Hepatocyte (in vitro differentiated cells): ENCODE results near the gene MEF2C. TPM values are rescaled to one million over a fixed set of nuclear protein-coding genes. Genes with fewer than 3 reads are reported as not detected.
A peak's percentile ranks its signal among the peaks of the same experiment; 100 is the strongest.

ENCODE experiments used
- DNase-seq: peaks from one replicate; pipeline ENCODE4 v3.0.0-alpha.2; 2016; ENCODE audit warnings: low spot score
- H2AFZ ChIP-seq: fragments of 200-600 bp; sonication (generic); 2 replicates; pipeline ENCODE4 v1.6.0; 2016; ENCODE audit warnings: antibody characterized with exemption, mild to moderate bottlenecking
- H3K27ac ChIP-seq: fragments of 200-600 bp; sonication (generic); 2 replicates; pipeline ENCODE4 v1.5.1; 2016; ENCODE audit warnings: mild to moderate bottlenecking
- H3K27me3 ChIP-seq: fragments of 200-600 bp; sonication (generic); 2 replicates; pipeline ENCODE4 v1.6.1; 2016
- H3K36me3 ChIP-seq: fragments of 200-600 bp; sonication (generic); replicated peaks from 2 replicates; pipeline ENCODE4 v1.5.1; 2016; ENCODE audit warnings: low read depth; ENCODE audit not compliant: insufficient read depth
- H3K4me1 ChIP-seq: fragments of 200-600 bp; sonication (generic); 2 replicates; pipeline ENCODE4 v1.5.1; 2016; ENCODE audit warnings: mild to moderate bottlenecking, moderate library complexity; ENCODE audit not compliant: insufficient read depth
- H3K4me2 ChIP-seq: fragments of 200-600 bp; sonication (generic); 2 replicates; pipeline ENCODE4 v1.6.0; 2016
- H3K4me3 ChIP-seq: fragments of 200-600 bp; sonication (generic); 2 replicates; pipeline ENCODE4 v1.5.1; 2016; ENCODE audit warnings: mild to moderate bottlenecking
- H3K79me2 ChIP-seq: fragments of 200-600 bp; sonication (generic); 2 replicates; pipeline ENCODE4 v1.6.0; 2017; ENCODE audit warnings: mild to moderate bottlenecking
- H3K9me2 ChIP-seq: fragments of 200-600 bp; sonication (generic); replicated peaks from 2 replicates; pipeline ENCODE4 v1.6.0; 2017; ENCODE audit warnings: mild to moderate bottlenecking; ENCODE audit not compliant: insufficient read depth
- H3K9me3 ChIP-seq: fragments of 200-600 bp; sonication (generic); 2 replicates; pipeline ENCODE4 v1.5.1; 2016; ENCODE audit warnings: low read depth, mild to moderate bottlenecking
- H4K20me1 ChIP-seq: fragments of 200-600 bp; sonication (generic); 2 replicates; pipeline ENCODE4 v1.6.0; 2016; ENCODE audit warnings: mild to moderate bottlenecking; ENCODE audit not compliant: insufficient read depth, poor library complexity, severe bottlenecking
- CTCF ChIP-seq: fragments of 200-600 bp; sonication (generic); IDR thresholded peaks from 2 replicates; pipeline ENCODE4 v1.5.1; 2016; ENCODE audit warnings: antibody characterized with exemption, mild to moderate bottlenecking; ENCODE audit not compliant: poor library complexity
- EZH2 ChIP-seq: fragments of 200-600 bp; sonication (generic); IDR thresholded peaks from 2 replicates; pipeline ENCODE4 v1.6.1; 2016; ENCODE audit warnings: antibody characterized with exemption, mild to moderate bottlenecking, borderline replicate concordance
- EZH2phosphoT487 ChIP-seq: fragments of 200-600 bp; sonication (generic); IDR thresholded peaks from one replicate; pipeline ENCODE4 v1.6.1; 2018; ENCODE audit warnings: antibody characterized with exemption, mild to moderate bottlenecking, low read depth, moderate library complexity; ENCODE audit not compliant: unreplicated experiment, severe bottlenecking
- WGBS: methylation state at CpG from one replicate; pipeline ENCODE4 v1.1.6; 2016; ENCODE audit warnings: low lambda C conversion rate; ENCODE audit errors: missing lambda C conversion rate; 5-methylcytosine and 5-hydroxymethylcytosine counted together
- polyA plus RNA-seq: library from polyadenylated mRNA; unstranded; fragments of >200 nt; fragmentation: Nextera tagmentation; extraction: Ambion mirVana; gene quantifications from 2 replicates; pipeline ENCODE4 v1.2.1, GENCODE V29; 2016
- total RNA-seq: library from RNA; depleted of rRNA; stranded (reverse); fragments of >200 nt; gene quantifications from 2 replicates; pipeline ENCODE4 v1.2.3, GENCODE V29; 2014

Gene MEF2C
- total and polyA plus RNA-seq, 2 experiments from 2014 or later = 5.9 to 14.6 TPM

GRCh38 chr5:88836195-88836838 lies 46.7 kb downstream of the MEF2C start:
- 46% methylated on average over 5 of the region's 5 CpGs for WGBS
- Histone ChIP-seq H3K27me3 (no peaks in the 10 kb centered on the region), H3K4me2 (peak overlapping the region; percentile 51), H3K4me3 (no peak overlapping the region), H3K79me2 (no peaks in the 10 kb centered on the region), H2AFZ (peak overlapping the region; percentile 46), H3K9me2 (no peaks in the 10 kb centered on the region), H3K9me3 (no peaks in the 10 kb centered on the region), H3K36me3 (no peaks in the 10 kb centered on the region), H3K27ac (peak overlapping the region; percentile 47), H3K4me1 (no peaks in the 10 kb centered on the region), H4K20me1 (no peaks in the 10 kb centered on the region)
- peak; percentile 6 for DNase-seq
- TF ChIP-seq EZH2phosphoT487 (no peak), CTCF (no peak), EZH2 (no peak)

DNA sequence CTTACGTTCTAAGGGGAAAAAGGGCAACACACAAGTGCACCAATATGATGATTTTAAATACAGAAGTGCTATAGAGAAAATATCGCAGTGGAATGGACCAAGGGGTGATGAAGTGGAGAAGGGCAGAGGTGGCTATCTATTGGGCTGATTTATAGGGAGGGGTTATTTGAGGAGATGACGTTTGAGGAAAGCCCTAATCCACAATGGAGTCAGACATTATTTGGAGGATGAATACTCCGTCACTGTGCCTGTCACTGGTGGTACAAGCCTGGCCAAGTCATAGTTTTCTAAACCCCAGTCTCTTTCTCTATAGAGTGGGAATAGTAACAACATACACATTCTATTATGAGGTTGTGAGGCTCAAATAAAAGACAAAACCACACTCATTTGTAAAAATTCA lies 48.5 kb downstream of the MEF2C start:
- no peak overlapping the region for H3K4me2 ChIP-seq
- H3K27ac ChIP-seq = no peak overlapping the region
- no peaks in the 10 kb centered on the region for H3K4me1 ChIP-seq
- H3K9me3 ChIP-seq = no peaks in the 10 kb centered on the region
- H3K36me3 ChIP-seq = no peaks in the 10 kb centered on the region
- DNase-seq = no peak
- H2AFZ ChIP-seq = no peak overlapping the region
- H3K4me3 ChIP-seq = no peak overlapping the region
- H4K20me1 ChIP-seq = no peaks in the 10 kb centered on the region
- H3K27me3 ChIP-seq = no peaks in the 10 kb centered on the region
- H3K9me2 ChIP-seq = no peaks in the 10 kb centered on the region
- H3K79me2 ChIP-seq = no peaks in the 10 kb centered on the region
- 98% methylated on average over 4 of the region's 4 CpGs for WGBS
- TF ChIP-seq CTCF = no peak
- TF ChIP-seq EZH2 = no peak
- TF ChIP-seq EZH2phosphoT487 = no peak

- no peaks in the 10 kb centered on the region for H4K20me1 ChIP-seq
- H3K36me3 ChIP-seq = no peaks in the 10 kb centered on the region
- no peak overlapping the region for H3K4me3 ChIP-seq
- DNase-seq = no peak
- no peaks in the 10 kb centered on the region for H3K79me2 ChIP-seq
- peak overlapping the region; percentile 13 for H3K27ac ChIP-seq
- H2AFZ ChIP-seq = no peak overlapping the region
- H3K9me3 ChIP-seq = no peaks in the 10 kb centered on the region
- H3K27me3 ChIP-seq = no peaks in the 10 kb centered on the region
- TF ChIP-seq CTCF (no peak), EZH2phosphoT487 (no peak), EZH2 (no peak)
- H3K4me1 ChIP-seq = no peaks in the 10 kb centered on the region
- no peak overlapping the region for H3K4me2 ChIP-seq
- no peaks in the 10 kb centered on the region for H3K9me2 ChIP-seq
- WGBS = 96% methylated on average over 2 of the region's 2 CpGs
Measured at GRCh38 chr5:88834131-88834462, 48.9 kb downstream of the MEF2C start.
